Activated effector memory CD4-positive, alpha-beta T cell treated with anti-CD3 and anti-CD28 coated beads, Interleukin-2, amount 50 U/mL, for 16 hours (primary cell): ENCODE data around the gene OLIG1.

Experiments
- DNase-seq: peaks from one replicate; pipeline ENCODE4 v3.0.0-alpha.2; 2020

OLIG1 gene

DNA sequence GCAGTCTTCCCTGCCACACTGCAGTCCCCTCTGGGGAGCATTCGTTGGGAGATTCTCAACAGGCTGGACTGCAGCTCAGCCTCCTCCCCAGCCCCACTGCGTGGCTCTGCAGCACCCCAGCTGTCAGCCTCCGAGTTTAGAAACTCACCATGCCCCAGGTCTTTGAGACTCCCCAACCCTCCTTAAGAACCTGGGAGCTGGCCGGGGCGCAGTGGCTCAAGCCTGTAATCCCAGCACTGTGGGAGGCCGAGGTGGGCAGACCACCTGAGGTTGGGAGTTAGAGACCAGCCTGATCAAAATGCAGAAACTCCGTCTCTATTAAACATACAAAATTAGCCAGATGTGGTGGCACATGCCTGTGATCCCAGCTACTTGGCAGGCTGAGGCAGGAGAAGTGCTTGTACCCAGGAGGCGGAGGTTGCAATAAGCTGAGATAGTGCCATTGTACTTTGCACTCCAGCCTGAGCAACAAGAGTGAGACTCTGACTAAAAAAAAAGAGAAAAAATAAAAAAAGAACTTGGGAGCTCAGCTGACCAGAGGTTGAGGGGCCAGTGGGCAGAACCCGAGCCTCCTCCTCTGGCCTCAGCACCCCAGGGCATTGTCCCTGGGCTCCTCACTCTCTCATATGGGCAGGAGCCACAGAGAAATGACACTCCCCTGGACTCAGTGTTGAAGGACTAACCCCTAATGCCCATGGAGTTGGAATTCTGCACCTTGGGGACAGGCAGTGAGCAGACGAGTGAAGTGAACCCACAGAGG is 38.6 kb upstream of the OLIG1 start:
- DNase-seq, result no peak

DNA sequence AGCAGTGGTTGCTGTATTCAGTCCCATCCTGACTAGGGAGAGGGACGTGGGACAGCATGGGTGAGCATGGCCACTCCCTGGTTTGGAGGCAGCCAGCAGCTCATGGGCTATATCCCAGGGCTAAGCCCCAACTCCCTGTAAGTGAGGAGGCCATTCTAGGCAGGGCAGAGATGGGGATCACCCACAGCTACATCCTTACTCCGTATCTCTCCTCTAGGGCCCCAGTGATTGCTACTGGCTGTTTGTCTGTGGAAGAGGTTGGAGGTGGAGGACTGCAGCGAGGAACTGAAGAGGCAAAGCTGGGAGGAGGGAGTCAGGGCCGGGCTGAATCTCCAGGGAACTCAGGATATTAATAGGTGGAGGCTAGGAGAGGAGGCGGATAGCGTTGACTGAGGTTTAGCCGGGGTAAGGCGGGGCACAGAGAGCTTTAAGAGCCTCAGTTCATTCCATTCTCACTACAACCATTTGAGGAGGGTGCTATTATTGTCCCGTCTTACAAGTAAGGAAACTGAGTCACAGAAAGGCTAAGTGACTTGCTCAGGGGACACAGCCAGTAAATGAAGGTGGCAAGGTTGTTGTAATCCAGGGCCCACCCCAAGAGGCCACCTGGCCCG is 37.4 kb upstream of the OLIG1 start:
- DNase-seq, result no peak

DNA sequence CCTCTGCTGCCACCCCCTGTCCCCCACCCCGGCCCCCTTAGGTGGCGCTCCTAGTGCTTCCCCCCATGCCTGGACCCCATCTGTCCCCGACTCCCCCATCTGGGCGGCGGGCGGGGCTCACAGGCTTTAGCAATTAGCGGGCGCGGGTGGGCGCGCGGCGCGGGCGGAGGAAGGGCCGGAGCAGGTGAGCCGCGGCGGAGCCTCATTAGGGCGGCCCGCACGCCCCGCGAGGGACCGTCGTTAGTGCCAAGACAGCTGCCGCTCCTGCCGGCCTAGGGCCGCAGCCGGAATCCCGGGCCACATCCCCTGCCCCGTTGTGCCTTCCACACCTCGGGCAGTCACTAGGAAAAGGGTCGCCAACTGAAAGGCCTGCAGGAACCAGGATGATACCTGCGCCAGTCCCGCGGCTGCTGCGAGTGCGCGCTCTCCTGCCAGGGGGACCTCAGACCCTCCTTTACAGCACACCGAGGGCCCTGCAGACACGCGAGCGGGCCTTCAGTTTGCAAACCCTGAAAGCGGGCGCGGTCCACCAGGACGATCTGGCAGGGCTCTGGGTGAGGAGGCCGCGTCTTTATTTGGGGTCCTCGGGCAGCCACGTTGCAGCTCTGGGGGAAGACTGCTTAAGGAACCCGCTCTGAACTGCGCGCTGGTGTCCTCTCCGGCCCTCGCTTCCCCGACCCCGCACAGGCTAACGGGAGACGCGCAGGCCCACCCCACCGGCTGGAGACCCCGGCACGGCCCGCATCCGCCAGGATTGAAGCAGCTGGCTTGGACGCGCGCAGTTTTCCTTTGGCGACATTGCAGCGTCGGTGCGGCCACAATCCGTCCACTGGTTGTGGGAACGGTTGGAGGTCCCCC is 36.6 kb upstream of the OLIG1 start:
- DNase-seq, result no peak

DNA sequence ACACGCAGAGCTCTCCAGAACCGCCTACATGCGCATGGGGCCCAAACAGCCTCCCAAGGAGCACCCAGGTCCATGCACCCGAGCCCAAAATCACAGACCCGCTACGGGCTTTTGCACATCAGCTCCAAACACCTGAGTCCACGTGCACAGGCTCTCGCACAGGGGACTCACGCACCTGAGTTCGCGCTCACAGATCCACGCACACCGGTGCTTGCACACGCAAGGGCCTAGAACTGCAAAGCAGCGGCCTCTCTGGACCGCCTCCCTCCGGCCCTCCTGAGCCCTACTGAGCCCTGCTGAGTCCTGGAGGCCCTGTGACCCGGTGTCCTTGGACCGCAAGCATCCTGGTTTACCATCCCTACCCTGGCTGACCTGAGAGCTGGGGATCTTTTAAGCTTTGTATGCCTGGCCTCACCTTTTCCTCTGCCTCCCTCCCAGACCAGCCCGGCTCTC is 36.0 kb upstream of the OLIG1 start:
- no peak for DNase-seq

DNA sequence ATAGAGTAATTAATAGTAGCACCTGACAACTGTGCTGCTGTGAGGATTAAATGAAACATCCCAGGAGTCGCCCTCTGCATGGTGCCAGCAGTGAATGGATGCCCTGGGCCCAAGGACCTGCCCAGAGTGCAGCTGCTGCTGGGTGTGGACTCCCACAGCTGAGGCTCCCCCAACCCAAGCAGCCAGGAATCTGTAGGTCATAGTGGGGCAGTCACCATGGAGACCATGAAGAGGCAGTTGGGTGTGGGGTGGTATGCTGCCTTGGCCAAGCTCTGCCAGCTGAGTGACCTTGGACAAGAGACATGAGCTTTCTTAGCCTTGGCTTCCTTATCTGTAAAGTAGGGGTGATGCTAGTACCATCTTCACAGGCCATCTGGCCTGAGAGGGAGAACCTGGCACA is 34.8 kb upstream of the OLIG1 start:
- DNase-seq, result no peak

DNA sequence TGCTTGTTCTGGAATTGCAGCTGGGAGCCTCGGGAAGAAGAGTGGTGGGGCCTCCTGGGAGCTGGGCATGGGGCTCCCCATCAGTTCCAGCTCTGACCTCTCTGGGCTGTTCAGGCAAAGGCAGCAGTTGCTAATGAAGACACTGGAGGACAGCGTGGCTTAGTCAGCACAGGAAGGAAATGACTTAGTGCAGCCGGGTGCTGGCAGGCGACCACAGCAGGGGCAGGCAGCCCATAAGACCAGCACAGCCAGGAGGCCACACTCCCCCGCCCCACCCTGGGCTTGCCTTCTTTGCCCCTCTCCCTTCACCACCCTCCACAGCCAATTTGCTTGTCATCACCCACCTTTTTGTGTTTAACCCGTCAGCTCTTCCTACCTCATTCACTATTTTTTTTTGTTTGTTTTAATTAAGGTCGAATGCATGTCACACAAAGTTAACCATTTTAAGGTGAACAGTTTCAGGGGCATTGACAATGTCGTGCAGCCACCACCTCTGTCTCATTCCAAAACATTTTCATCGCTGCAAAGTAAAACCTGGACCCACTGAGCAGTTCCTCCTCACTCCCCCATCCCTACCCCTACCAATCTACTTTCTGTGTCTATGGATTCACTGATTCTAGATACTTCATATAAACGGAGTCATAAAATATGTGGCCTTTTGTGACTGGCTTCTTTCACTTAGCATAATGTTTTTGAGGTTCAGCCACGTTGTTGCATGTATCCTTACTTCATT is 33.3 kb upstream of the OLIG1 start:
- DNase-seq, result no peak

DNA sequence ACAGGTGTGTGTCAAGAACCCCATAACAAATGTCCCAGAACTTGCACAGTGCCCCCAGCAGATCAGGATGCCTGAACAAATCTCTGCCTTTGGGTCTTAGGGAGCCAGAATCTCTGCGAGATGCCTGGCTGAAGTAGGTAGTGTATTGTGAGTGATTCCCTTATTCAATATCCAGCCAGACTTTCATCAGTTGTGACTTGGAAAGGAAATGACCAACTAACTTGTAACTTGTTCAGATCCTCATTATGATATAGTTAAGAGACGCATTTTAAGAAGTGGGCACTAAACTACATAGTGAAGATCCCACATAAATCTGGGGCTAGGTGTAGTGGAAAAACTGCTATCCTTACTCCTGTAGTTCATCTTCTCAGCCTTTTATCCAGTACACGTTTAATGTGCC is 32.4 kb upstream of the OLIG1 start:
- DNase-seq, result no peak

DNA sequence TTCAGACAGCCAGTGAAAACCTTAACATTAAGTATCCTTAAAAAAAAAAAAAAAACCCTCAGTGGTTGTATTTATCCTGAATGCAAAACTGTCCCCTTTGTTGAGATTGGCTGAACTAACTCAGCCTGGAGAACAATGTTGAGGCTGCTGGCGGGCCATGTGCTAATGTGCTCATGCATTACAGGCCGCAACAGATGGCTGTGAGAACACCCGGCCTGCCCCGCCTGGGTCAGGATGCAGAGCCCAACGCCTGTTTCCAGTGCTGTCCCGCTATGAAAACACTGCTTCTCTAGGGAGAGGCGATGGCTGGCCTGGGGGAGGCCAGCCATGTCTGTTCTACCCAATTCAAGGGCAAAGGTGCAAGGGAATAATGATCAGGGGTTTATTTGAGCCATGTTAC is 30.4 kb upstream of the OLIG1 start:
- no peak for DNase-seq

DNA sequence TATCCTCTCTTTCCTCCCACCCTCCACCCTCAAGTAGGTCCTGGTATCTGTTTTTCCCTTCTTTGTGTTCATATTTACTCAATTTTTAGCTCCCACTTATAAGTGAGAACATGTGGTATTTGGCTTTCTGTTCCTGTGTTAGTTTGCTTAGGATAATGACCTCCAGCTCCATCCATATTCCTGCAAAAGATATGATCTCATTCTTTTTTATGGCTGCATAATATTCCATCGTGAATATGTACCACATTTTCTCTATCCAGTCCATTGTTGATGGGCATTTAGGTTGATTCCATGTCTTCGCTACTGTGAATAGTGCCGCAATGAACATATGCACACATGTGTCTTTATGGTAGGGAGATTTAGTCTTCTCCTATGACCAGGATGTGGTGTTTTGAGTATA is 29.7 kb upstream of the OLIG1 start:
- no peak for DNase-seq

DNA sequence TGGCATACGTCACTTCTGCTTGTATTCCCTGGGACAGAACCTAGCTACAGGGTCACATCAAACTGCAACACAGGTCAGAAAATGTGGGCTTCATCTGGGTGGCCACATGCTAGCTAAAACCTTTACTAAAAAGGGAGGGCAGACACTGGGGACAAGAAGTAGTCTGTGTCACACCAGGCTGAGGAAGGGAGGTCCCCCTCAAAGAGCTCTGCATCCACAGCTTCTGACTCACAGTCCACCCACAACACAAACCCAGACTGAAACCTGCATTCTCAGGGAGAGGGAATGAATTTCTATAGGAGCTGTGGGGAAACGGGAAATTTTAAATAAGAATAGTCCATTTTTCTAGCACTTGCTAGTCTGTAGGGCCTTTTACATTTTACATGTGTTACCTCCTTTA is 28.0 kb upstream of the OLIG1 start:
- DNase-seq, result no peak

DNA sequence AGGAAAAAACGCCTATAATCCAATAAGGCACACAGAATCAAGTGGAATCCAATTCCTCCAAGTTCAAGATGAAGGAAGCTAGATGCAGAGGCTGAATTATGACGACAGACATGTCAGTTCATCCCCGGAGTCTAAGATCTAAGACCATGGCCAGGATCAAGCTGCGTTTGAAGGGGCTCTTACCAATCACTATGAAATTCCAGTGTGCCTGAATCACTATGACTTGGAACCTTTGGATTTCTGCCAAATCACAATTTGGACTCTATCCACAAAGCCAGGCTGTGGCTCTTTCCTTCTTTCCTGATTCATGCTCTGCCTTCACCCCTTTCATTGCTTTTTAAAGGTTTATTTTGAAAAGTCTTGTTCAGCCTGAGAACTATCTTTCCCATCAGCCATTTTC is 27.1 kb upstream of the OLIG1 start:
- DNase-seq, result no peak

DNA sequence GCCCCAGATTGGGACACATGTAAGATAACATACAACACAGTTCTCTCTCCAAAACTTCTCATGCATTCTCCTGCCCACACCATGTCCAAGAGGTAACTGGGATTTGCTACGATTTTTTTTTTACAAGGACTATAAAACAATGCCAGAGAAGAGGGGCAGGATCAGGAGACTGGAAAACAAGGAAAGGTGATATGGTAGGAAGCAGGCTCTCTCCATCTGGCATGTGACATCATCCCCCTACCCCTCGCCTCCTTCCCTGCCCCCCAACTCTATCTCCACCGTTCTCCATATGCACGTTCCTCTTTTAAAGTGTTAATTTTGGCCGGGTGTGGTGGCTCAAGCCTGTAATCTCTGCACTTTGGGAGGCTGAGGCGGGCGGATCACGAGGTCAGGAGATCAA is 23.5 kb upstream of the OLIG1 start:
- DNase-seq, result no peak

DNA sequence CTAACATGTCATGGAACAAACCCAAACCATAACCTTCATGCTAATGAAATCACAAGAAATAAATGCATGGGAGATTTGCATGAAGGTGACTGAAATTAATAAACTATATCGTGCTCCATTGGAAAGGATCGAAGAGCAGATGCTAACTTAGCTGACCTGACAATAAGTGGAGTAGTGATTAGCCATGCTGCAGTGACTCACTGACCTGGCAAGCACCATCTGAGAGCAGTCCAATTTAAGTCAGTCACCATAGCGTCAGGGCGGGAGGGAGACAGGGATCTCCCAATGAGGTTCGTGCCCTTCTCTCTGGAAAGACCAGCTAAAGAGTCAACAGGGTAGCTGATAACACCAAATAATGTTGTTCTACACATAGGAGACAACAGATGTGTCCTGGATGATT is 22.7 kb upstream of the OLIG1 start:
- DNase-seq, result no peak

DNA sequence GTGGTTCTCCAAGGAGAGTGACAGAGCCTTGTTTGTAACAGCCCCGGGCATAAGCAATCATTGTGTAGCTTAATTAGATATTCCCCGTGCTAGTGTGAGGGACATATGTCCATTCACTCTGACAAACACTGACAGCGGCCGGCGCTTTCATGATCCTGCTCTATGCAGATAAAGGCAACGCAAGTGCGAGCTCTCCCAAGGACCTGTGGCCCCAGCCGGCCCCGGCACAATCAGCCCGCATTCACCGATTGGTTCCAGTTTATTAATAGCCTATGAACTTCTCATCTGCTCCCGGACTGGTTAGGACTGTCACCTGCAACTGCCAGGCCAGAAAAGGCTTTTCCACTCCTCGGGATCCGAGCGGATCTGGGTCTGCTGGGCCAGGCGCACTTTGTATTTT is 18.0 kb upstream of the OLIG1 start:
- DNase-seq, result no peak

DNA sequence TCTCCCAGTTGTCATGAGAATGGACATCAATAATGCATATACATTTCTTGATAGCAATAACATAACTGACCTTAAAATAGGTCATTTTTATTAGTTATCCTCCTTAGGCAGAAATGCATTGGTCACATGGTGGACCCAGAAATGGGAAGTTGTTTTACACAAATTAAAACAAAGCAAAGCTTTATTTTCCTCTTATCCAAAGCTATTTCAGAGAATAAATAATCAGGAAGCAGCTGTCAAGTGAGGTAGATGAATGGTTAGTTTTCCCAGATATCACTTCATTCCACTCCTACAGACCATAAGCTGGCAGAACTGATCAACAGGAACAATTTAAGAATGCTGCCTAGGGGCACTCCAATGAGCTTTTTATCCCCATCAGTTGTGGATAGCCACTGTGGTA is 16.0 kb upstream of the OLIG1 start:
- no peak for DNase-seq

DNA sequence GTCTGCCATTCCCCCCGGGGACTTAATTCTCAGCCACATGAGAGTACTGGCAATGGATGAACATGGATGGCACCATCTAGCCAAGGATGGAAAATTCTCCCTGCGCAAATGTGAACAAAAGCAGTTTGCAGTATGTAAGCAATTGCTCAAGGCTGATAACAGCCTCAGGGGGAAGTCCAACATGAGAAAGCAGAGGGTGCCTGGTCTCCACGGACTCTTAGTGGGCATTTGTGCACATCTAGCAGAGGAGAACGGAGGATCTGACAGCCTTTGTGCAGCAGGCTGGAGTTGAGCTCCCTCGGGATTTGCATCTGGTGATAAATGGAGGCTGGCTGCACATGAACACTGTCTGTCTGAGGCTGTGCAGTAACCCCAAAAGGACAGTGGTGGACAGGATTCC is 13.9 kb upstream of the OLIG1 start:
- no peak for DNase-seq

DNA sequence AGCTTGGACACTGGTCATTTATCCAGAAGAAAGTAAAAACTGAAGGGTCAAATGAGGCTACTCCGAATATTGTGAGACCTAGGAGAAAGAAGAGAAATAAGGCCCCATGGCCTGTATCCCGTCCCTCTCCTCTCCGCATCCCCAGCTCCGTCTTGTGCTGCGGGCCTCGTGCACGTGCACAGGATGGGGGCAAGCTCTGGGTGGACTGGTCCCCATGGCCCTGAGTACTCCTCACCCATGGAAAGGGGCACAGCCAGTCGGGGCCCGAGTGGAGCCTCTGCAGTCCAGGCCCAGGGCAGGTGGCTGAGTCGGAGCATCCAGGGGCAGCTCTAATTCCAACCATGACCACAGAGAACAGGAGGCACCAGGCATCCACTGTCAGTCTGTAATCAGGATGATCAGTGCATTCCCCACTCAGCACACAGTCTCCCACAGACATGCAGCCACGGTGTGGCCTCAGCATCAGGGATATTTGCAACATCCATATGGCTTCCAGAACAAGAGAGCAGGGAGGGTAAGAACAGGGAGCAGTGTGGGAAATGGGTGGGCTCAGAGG is 12.5 kb upstream of the OLIG1 start:
- DNase-seq, result no peak

DNA sequence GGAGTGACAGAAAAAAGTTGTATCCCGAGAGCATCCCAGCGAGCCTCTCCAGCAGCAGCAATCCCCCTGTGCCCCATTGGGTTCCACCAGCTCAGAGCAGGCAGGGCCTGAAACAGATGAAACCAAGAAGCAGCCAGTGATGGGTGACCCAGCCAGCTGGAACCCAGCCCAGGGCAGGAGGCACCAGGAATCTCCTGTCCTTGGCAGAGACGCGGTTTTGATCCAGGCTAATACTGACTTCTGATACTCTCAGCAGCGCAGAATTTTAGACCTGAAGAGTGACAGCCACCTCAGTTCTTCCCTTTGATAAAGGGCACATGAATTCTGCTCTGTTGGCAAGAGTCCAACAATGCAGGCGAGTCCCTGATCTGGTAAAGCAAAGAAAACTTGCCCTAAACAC is 11.4 kb upstream of the OLIG1 start:
- DNase-seq, result no peak

DNA sequence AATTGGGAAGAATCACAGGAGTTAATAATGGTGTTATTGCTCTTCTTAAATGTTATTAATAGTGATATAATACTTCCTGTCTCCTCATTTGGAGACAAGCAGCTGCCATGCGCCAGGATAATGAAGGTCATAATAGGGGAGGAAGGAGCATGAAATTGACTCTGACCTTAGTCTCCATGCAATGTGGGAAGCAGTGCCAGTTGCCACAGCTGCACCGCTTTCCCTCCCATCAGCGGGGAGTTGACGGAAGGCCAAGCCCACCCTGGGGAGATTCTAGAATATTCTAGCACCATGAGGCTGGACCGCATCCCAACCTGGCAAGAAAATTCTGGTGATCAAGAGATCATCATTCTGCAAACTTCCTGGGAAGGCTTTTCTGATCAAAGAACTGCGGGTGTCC is 11.0 kb upstream of the OLIG1 start:
- DNase-seq, result no peak

DNA sequence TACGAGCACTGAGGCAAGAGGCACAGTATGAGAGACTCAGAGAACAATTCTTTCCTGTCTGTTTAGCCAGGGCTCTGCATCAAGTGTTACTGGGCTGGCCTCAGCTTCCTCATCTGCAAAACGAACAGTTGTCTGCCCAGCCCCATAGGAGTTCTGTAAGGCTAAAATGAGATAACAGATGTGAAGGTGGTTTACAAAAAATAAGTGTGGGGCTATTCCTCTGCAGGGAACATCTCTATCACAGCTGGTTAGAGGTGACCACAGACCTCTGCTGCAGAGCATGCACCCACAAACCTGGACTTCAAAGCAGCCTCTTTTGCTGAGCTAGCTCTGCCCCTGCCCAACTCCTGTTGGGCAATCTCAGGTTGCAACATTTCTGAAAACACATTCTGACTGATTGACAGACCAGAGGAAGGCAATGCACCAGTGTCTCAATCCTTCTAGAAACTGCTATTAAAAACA is 10.5 kb upstream of the OLIG1 start:
- DNase-seq, result no peak

DNA sequence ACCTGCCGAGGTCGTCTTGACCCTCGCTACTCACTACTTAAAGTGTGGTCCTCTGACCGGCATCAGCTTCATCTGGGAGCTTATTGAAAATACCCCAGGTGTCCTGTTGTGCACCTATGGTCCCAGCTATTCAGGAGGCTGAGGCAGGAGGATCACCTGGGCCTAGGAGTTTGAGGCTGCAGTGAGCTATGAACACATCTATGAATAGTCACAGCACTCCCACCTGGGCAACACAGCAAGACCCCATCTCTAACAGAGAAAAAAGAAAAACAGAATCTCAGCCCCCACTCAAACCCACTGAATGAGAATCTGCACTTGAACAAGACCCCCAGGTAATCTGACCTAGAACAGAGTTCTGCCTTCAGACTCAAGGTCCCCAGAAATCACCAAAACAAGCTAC is 8.7 kb upstream of the OLIG1 start:
- DNase-seq, result no peak

DNA sequence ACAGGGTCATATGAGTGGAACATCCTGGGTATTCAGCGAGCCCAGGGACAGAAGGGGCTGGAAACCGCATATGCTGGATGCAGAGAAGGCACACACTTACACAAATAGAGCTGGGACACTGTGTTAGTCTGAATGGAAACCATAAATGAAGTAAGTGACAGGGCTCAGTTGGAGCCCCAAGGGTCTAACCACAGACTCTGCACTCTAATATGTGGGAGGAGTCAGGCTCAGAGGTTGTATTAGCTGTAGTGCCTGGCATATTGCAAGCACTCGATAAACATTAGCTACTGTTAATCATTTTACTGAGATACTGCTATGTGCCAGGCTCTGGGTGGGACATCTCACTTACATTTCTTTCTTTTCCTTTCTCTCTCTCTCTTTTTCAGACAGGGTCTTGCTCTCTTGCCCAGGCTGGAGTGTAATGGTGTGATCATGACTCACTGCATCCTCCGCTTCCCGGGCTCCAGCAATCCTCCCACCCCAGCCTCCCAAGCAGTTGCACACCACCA is 6.5 kb upstream of the OLIG1 start:
- DNase-seq, result no peak
